Measurements from ENCODE around the gene ERC2.

Gene ERC2

GRCh38 chr3:56351537-56351936 lies 116.7 kb downstream of the ERC2 start:
- no peak for TF ChIP-seq CTCF (IDR thresholded peaks at IDR 0.05)

- TF ChIP-seq CTCF (IDR thresholded peaks at IDR 0.05) = peak; percentile 48
Measured at GRCh38 chr3:56347219-56347871, 120.9 kb downstream of the ERC2 start.

- TF ChIP-seq CTCF (IDR thresholded peaks at IDR 0.05) = no peak
Measured at GRCh38 chr3:56342475-56342874, 125.8 kb downstream of the ERC2 start.

GRCh38 chr3:56339671-56340070 lies 128.6 kb downstream of the ERC2 start:
- TF ChIP-seq CTCF (IDR thresholded peaks at IDR 0.05) = no peak

GRCh38 chr3:56339244-56339643 lies 129.0 kb downstream of the ERC2 start:
- no peak for TF ChIP-seq CTCF (IDR thresholded peaks at IDR 0.05)

GRCh38 chr3:56336023-56336422 lies 132.2 kb downstream of the ERC2 start:
- no peak for TF ChIP-seq CTCF (IDR thresholded peaks at IDR 0.05)

GRCh38 chr3:56324473-56324872 lies 143.8 kb downstream of the ERC2 start:
- TF ChIP-seq CTCF (IDR thresholded peaks at IDR 0.05) = no peak

- no peak for TF ChIP-seq CTCF (IDR thresholded peaks at IDR 0.05)
Measured at GRCh38 chr3:56323986-56324420, 144.3 kb downstream of the ERC2 start.
